Erythroblast (primary cell): ENCODE measurements around the gene MAP2K2.

ENCODE experiments used
- GATA1 ChIP-seq: IDR thresholded peaks from 2 replicates; pipeline ENCODE4 v1.6.1; 2011; ENCODE audit warnings: low read depth, mild to moderate bottlenecking, control low read depth, low read length, moderate library complexity
- POLR2A ChIP-seq: IDR thresholded peaks from 2 replicates; pipeline ENCODE4 v1.6.1; 2011; ENCODE audit warnings: mild to moderate bottlenecking, low read length

DNA sequence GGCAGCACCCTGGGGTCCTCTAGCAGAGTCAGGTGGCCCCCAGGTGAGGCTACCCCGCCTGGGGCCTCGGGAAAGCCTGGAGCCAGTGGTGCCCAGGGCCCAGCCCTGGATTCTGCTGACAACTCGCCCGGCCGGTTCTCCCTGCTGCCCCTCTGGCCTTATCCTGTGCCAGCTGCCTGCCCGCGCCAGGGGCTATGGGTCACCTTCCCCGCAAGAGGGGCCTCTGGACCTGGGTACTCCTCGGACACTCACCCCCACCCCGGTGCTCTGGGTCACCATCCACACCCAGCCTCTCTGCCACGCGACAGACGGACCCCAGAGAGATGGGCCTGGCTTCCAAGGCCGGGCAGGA lies 81.2 kb downstream of the MAP2K2 start:
- TF ChIP-seq POLR2A (no peak), GATA1 (no peak)
